ENCODE data around the gene DOCK2. TPM values are rescaled to one million over a fixed set of nuclear protein-coding genes. Genes with fewer than 3 reads are reported as not detected.

DOCK2 gene
- total and polyA plus RNA-seq, 2 donors from 2014 or later, result 1.0 to 42.0 TPM

DNA sequence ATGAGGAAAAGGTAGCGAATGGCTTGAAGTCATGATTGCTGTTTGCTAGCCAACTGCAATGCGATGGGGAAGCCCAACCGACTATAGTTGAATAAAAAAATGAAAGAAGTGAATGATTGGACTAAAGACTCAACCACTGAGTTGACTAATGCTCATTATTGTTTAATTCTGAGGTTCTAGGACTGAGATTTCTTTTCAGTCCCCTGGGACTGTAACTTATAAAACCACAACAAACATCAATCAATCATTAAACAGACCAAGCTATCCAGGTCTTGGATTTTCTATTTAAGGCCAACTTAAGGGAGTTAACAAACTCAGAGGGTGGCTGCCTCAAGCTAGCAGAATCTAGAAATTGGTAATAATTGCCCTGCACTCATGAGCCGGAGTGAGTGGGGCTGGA is 154.2 kb downstream of the DOCK2 start:
- Histone ChIP-seq H3K27ac (ENCODE audit: low read depth in 2 of 2, low read length in 2 of 2) (no peak overlapping the region), H3K9me3 (ENCODE audit: control insufficient read depth in 2 of 3, insufficient read depth in 1 of 3, low read length in 3 of 3) (no peaks in the 10 kb centered on the region), H3K36me3 (ENCODE audit: control insufficient read depth in 2 of 3, insufficient read depth in 3 of 3, low read length in 3 of 3) (no peaks in the 10 kb centered on the region), H3K27me3 (ENCODE audit: control insufficient read depth, insufficient read depth, low read length) (no peaks in the 10 kb centered on the region), H3K4me3 (ENCODE audit: low read length in 3 of 3) (no peak overlapping the region), H3K9ac (ENCODE audit: low read length in 3 of 3) (no peak overlapping the region), H3K4me1 (ENCODE audit: control insufficient read depth in 2 of 3, insufficient read depth in 2 of 3, low read depth in 1 of 3, low read length in 3 of 3) (peaks cover 0 to 4% (median 0%) of the 10 kb centered on the region in 3 donors)
- FAIRE-seq, result no peak
- peak in 1 of 5 donors; percentile 50 for DNase-seq
- intact Hi-C loops (cut with DNase I), result no loop called here
- no peak for TF ChIP-seq CTCF (IDR thresholded peaks at IDR 0.05; ENCODE audit: borderline replicate concordance, extremely low read depth, insufficient read depth)

DNA sequence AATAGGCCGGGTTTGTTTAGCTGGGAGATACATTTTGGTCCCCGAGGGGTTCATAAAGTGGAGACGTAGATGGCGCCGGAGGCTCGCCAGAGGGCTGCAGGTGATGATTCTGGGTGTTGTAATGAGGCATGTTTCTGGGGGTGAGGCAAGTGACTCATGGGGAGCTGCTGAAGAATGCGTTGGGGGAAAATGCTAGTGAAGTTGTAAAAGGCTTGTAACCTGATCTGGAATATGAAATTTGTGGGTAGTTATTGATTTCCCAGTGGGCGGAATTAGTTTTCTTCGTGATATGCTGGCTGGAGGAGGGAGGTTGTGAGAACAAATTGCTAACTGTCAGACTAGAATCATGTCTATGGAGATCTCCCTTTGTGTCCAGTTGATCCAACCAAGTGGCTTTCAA is 158.3 kb downstream of the DOCK2 start:
- Histone ChIP-seq H3K9me3 (ENCODE audit: control insufficient read depth in 2 of 3, insufficient read depth in 1 of 3, low read length in 3 of 3) (no peaks in the 10 kb centered on the region), H3K4me3 (ENCODE audit: low read length in 3 of 3) (no peak overlapping the region), H3K27me3 (ENCODE audit: control insufficient read depth, insufficient read depth, low read length) (no peaks in the 10 kb centered on the region), H3K4me1 (ENCODE audit: control insufficient read depth in 2 of 3, insufficient read depth in 2 of 3, low read depth in 1 of 3, low read length in 3 of 3) (peaks cover 0 to 4% (median 0%) of the 10 kb centered on the region in 3 donors), H3K9ac (ENCODE audit: low read length in 3 of 3) (no peak overlapping the region), H3K27ac (ENCODE audit: low read depth in 2 of 2, low read length in 2 of 2) (no peak overlapping the region), H3K36me3 (ENCODE audit: control insufficient read depth in 2 of 3, insufficient read depth in 3 of 3, low read length in 3 of 3) (no peaks in the 10 kb centered on the region)
- DNase-seq (no peak), FAIRE-seq (no peak)
- intact Hi-C loops (cut with DNase I), result no loop called here
- no peak for TF ChIP-seq CTCF (IDR thresholded peaks at IDR 0.05; ENCODE audit: borderline replicate concordance, extremely low read depth, insufficient read depth)

DNA sequence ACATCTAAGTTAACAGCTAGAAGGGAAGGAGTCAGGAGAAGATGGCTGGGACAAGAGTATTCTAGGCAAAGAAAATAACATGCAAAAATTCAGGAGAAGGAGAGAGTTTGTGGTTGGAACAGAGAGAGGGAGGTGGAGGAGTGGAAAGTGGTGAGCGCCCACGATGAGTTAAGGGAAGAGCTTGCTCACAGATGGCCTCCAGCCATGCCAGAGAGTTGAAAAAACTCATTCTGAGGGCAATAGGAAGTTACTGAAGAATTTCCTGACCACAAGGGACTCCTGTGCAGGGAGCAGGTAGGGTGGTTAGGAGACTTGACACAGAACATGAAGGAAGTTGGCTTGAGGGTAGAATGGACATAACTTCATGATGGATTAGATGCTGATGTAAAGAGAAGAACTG is 159.7 kb downstream of the DOCK2 start:
- Histone ChIP-seq H3K27ac (ENCODE audit: low read depth in 2 of 2, low read length in 2 of 2) (no peak overlapping the region), H3K9me3 (ENCODE audit: control insufficient read depth in 2 of 3, insufficient read depth in 1 of 3, low read length in 3 of 3) (no peaks in the 10 kb centered on the region), H3K27me3 (ENCODE audit: control insufficient read depth, insufficient read depth, low read length) (no peaks in the 10 kb centered on the region), H3K36me3 (ENCODE audit: control insufficient read depth in 2 of 3, insufficient read depth in 3 of 3, low read length in 3 of 3) (no peaks in the 10 kb centered on the region), H3K9ac (ENCODE audit: low read length in 3 of 3) (no peak overlapping the region), H3K4me3 (ENCODE audit: low read length in 3 of 3) (no peak overlapping the region), H3K4me1 (ENCODE audit: control insufficient read depth in 2 of 3, insufficient read depth in 2 of 3, low read depth in 1 of 3, low read length in 3 of 3) (peaks cover 0 to 4% (median 0%) of the 10 kb centered on the region in 3 donors)
- intact Hi-C loops (cut with DNase I), result no loop called here
- DNase-seq (no peak), FAIRE-seq (no peak)
- TF ChIP-seq CTCF (IDR thresholded peaks at IDR 0.05; ENCODE audit: borderline replicate concordance, extremely low read depth, insufficient read depth), result no peak

DNA sequence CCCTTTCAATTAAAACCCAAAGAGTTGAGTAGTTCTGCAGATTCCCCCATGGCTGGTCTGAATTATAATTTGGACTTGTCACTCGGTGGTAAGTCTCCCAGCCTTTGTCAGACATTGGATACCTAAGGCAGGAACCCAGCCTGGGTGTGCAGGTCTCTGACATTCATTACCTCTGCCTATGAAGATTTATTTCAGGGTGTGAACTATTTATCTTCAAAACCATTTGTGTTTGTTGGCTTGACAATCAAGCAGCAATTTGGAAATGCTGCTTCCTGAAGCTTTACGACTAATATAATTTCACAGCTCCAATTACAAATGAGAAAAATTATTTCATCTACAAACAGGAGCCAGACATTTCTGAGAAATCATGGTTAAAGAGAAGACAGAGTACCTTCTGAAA is 160.5 kb downstream of the DOCK2 start:
- no peaks in the 10 kb centered on the region for H3K36me3 ChIP-seq (ENCODE audit: control insufficient read depth in 2 of 3, insufficient read depth in 3 of 3, low read length in 3 of 3)
- no peak for FAIRE-seq
- H3K9ac ChIP-seq (ENCODE audit: low read length in 3 of 3), result no peak overlapping the region
- no peaks in the 10 kb centered on the region for H3K9me3 ChIP-seq (ENCODE audit: control insufficient read depth in 2 of 3, insufficient read depth in 1 of 3, low read length in 3 of 3)
- H3K27me3 ChIP-seq (ENCODE audit: control insufficient read depth, insufficient read depth, low read length), result no peaks in the 10 kb centered on the region
- no peak overlapping the region for H3K27ac ChIP-seq (ENCODE audit: low read depth in 2 of 2, low read length in 2 of 2)
- no peak overlapping the region for H3K4me3 ChIP-seq (ENCODE audit: low read length in 3 of 3)
- H3K4me1 ChIP-seq (ENCODE audit: control insufficient read depth in 2 of 3, insufficient read depth in 2 of 3, low read depth in 1 of 3, low read length in 3 of 3), result no peaks in the 10 kb centered on the region
- no peak for TF ChIP-seq CTCF (IDR thresholded peaks at IDR 0.05; ENCODE audit: borderline replicate concordance, extremely low read depth, insufficient read depth)
- intact Hi-C loops (cut with DNase I), result no loop called here
- no peak for DNase-seq

All from kidney (tissue), 14 donors.